Activated naive CD8-positive, alpha-beta T cell treated with anti-CD3 and anti-CD28 coated beads, Interleukin-2, amount 50 U/mL, for 24 hours (primary cell): ENCODE measurements around the gene SACS.
"Not testable (repeated sequence)": the region's sequence is repeated elsewhere in the genome, so short reads cannot be mapped to it uniquely, and the experiment has no call there.

Experiments used
- ATAC-seq: fragments of 150-1000 bp; cut with Tn5 transposase; one replicate; pipeline ENCODE4 v1.10.0; 2021
- DNase-seq: peaks from one replicate; pipeline ENCODE4 v3.0.0; 2021
- H3K27ac Mint-ChIP-seq: one replicate; pipeline ENCODE4 v1.8.0; 2021; ENCODE audit warnings: mild to moderate bottlenecking, mixed read lengths
- H3K27me3 Mint-ChIP-seq: one replicate; pipeline ENCODE4 v1.8.0; 2021; ENCODE audit warnings: mixed read lengths
- H3K36me3 Mint-ChIP-seq: one replicate; pipeline ENCODE4 v1.8.0; 2021; ENCODE audit warnings: low read depth, mixed read lengths
- H3K4me1 Mint-ChIP-seq: one replicate; pipeline ENCODE4 v1.8.0; 2021; ENCODE audit warnings: mixed read lengths
- H3K4me3 Mint-ChIP-seq: one replicate; pipeline ENCODE4 v1.8.0; 2021; ENCODE audit warnings: mild to moderate bottlenecking, moderate library complexity, mixed read lengths
- H3K9me3 Mint-ChIP-seq: one replicate; pipeline ENCODE4 v1.8.0; 2021; ENCODE audit warnings: mixed read lengths

Gene SACS

GRCh38 chr13:23440324-23440723, 6.8 kb upstream of the SACS start:
- not testable (repeated sequence) for ATAC-seq, H3K36me3 Mint-ChIP-seq, H3K4me3 Mint-ChIP-seq, H3K9me3 Mint-ChIP-seq, DNase-seq, H3K27ac Mint-ChIP-seq, H3K4me1 Mint-ChIP-seq, H3K27me3 Mint-ChIP-seq

- ATAC-seq (no peak), DNase-seq (no peak)
- H3K4me3 Mint-ChIP-seq, result no peak overlapping the region
- no peaks in the 10 kb centered on the region for H3K9me3 Mint-ChIP-seq
- H3K27ac Mint-ChIP-seq, result no peak overlapping the region
- no peaks in the 10 kb centered on the region for H3K36me3 Mint-ChIP-seq
- H3K27me3 Mint-ChIP-seq, result peaks cover 14% of the 10 kb centered on the region
- H3K4me1 Mint-ChIP-seq, result peaks cover 3% of the 10 kb centered on the region
These were observed 4.4 kb upstream of the SACS start for GRCh38 chr13:23437916-23438315.

- H3K27me3 Mint-ChIP-seq, result peaks cover 21% of the 10 kb centered on the region
- DNase-seq, result no peak
- no peak for ATAC-seq
- no peaks in the 10 kb centered on the region for H3K9me3 Mint-ChIP-seq
- H3K27ac Mint-ChIP-seq, result no peak overlapping the region
- H3K36me3 Mint-ChIP-seq, result no peaks in the 10 kb centered on the region
- H3K4me3 Mint-ChIP-seq, result no peak overlapping the region
- peaks cover 3% of the 10 kb centered on the region for H3K4me1 Mint-ChIP-seq
These were observed 3.2 kb upstream of the SACS start for GRCh38 chr13:23436680-23437079.

- ATAC-seq (no peak), DNase-seq (no peak)
- H3K4me3 Mint-ChIP-seq, result no peak overlapping the region
- H3K27ac Mint-ChIP-seq, result no peak overlapping the region
- peaks cover 28% of the 10 kb centered on the region for H3K27me3 Mint-ChIP-seq
- H3K36me3 Mint-ChIP-seq, result no peaks in the 10 kb centered on the region
- no peaks in the 10 kb centered on the region for H3K9me3 Mint-ChIP-seq
- peaks cover 3% of the 10 kb centered on the region for H3K4me1 Mint-ChIP-seq
These were observed 989 bp upstream of the SACS start for GRCh38 chr13:23434491-23434890.

- no peak for DNase-seq
- no peak overlapping the region for H3K4me3 Mint-ChIP-seq
- H3K27ac Mint-ChIP-seq, result no peak overlapping the region
- no peak for ATAC-seq
- H3K9me3 Mint-ChIP-seq, result no peaks in the 10 kb centered on the region
- H3K36me3 Mint-ChIP-seq, result no peaks in the 10 kb centered on the region
- H3K27me3 Mint-ChIP-seq, result peaks cover 28% of the 10 kb centered on the region
- peaks cover 3% of the 10 kb centered on the region for H3K4me1 Mint-ChIP-seq
These were observed 876 bp downstream of the SACS start for GRCh38 chr13:23432626-23433025.

- peaks cover 28% of the 10 kb centered on the region for H3K27me3 Mint-ChIP-seq
- peaks cover 3% of the 10 kb centered on the region for H3K4me1 Mint-ChIP-seq
- no peak for ATAC-seq
- no peaks in the 10 kb centered on the region for H3K9me3 Mint-ChIP-seq
- DNase-seq, result no peak
- H3K36me3 Mint-ChIP-seq, result no peaks in the 10 kb centered on the region
- H3K27ac Mint-ChIP-seq, result no peak overlapping the region
- H3K4me3 Mint-ChIP-seq, result no peak overlapping the region
These were observed 2.8 kb downstream of the SACS start for GRCh38 chr13:23430664-23431063.

GRCh38 chr13:23427881-23428528, 5.5 kb downstream of the SACS start:
- H3K36me3 Mint-ChIP-seq, result no peaks in the 10 kb centered on the region
- H3K4me3 Mint-ChIP-seq, result no peak overlapping the region
- ATAC-seq, result no peak
- no peaks in the 10 kb centered on the region for H3K4me1 Mint-ChIP-seq
- H3K27me3 Mint-ChIP-seq, result peaks cover 15% of the 10 kb centered on the region
- H3K27ac Mint-ChIP-seq, result no peak overlapping the region
- DNase-seq, result no peak
- H3K9me3 Mint-ChIP-seq, result no peaks in the 10 kb centered on the region

- Mint-ChIP-seq H3K4me3 (no peak overlapping the region), H3K27ac (no peak overlapping the region), H3K36me3 (no peaks in the 10 kb centered on the region), H3K9me3 (no peaks in the 10 kb centered on the region), H3K4me1 (no peaks in the 10 kb centered on the region), H3K27me3 (peaks cover 12% of the 10 kb centered on the region)
- DNase-seq (no peak), ATAC-seq (no peak)
These were observed 6.1 kb downstream of the SACS start for GRCh38 chr13:23427342-23427843.

GRCh38 chr13:23421596-23421995, 11.9 kb downstream of the SACS start:
- H3K36me3 Mint-ChIP-seq, result no peaks in the 10 kb centered on the region
- H3K27me3 Mint-ChIP-seq, result no peaks in the 10 kb centered on the region
- no peaks in the 10 kb centered on the region for H3K4me1 Mint-ChIP-seq
- no peaks in the 10 kb centered on the region for H3K9me3 Mint-ChIP-seq
- DNase-seq, result no peak
- no peak overlapping the region for H3K27ac Mint-ChIP-seq
- ATAC-seq, result no peak
- H3K4me3 Mint-ChIP-seq, result no peak overlapping the region

GRCh38 chr13:23418776-23419683, 14.5 kb downstream of the SACS start:
- Mint-ChIP-seq H3K36me3 (no peaks in the 10 kb centered on the region), H3K4me1 (no peaks in the 10 kb centered on the region), H3K9me3 (no peaks in the 10 kb centered on the region), H3K27me3 (no peaks in the 10 kb centered on the region), H3K27ac (no peak overlapping the region), H3K4me3 (no peak overlapping the region)
- DNase-seq (no peak), ATAC-seq (no peak)

GRCh38 chr13:23414682-23415081, 18.8 kb downstream of the SACS start:
- no peaks in the 10 kb centered on the region for H3K36me3 Mint-ChIP-seq
- H3K4me3 Mint-ChIP-seq, result no peak overlapping the region

GRCh38 chr13:23411706-23412105, 21.8 kb downstream of the SACS start:
- Mint-ChIP-seq H3K9me3 (no peaks in the 10 kb centered on the region), H3K27ac (no peak overlapping the region), H3K27me3 (peaks cover 13% of the 10 kb centered on the region), H3K4me3 (no peak overlapping the region), H3K4me1 (no peaks in the 10 kb centered on the region), H3K36me3 (no peaks in the 10 kb centered on the region)
- ATAC-seq (no peak), DNase-seq (no peak)

More at GRCh38 chr13:23414682-23415081, 18.8 kb downstream of the SACS start:
- no peak overlapping the region for H3K27ac Mint-ChIP-seq
- peaks cover 13% of the 10 kb centered on the region for H3K27me3 Mint-ChIP-seq
- H3K9me3 Mint-ChIP-seq, result no peaks in the 10 kb centered on the region
- no peaks in the 10 kb centered on the region for H3K4me1 Mint-ChIP-seq
- no peak for DNase-seq
- ATAC-seq, result no peak

GRCh38 chr13:23411220-23411619, 22.3 kb downstream of the SACS start:
- Mint-ChIP-seq H3K4me1 (no peaks in the 10 kb centered on the region), H3K27ac (no peak overlapping the region), H3K27me3 (peaks cover 13% of the 10 kb centered on the region), H3K36me3 (no peaks in the 10 kb centered on the region), H3K9me3 (no peaks in the 10 kb centered on the region), H3K4me3 (no peak overlapping the region)
- DNase-seq (no peak), ATAC-seq (no peak)

- Mint-ChIP-seq H3K9me3 (no peaks in the 10 kb centered on the region), H3K4me1 (no peaks in the 10 kb centered on the region), H3K4me3 (no peak overlapping the region), H3K27me3 (peaks cover 24% of the 10 kb centered on the region), H3K27ac (no peak overlapping the region), H3K36me3 (no peaks in the 10 kb centered on the region)
- ATAC-seq, result no peak
- no peak for DNase-seq
These were observed 25.5 kb downstream of the SACS start for GRCh38 chr13:23408026-23408425.

GRCh38 chr13:23401156-23401555, 32.3 kb downstream of the SACS start:
- ATAC-seq, H3K36me3 Mint-ChIP-seq, H3K27ac Mint-ChIP-seq, H3K4me1 Mint-ChIP-seq, DNase-seq, H3K4me3 Mint-ChIP-seq: not testable (repeated sequence)
- H3K9me3 Mint-ChIP-seq, result peaks cover 12% of the 10 kb centered on the region
- H3K27me3 Mint-ChIP-seq, result peaks cover 17% of the 10 kb centered on the region
